HG03354 (cell line): ENCODE results near the gene GABRB1.

ENCODE experiments used
- ATAC-seq: cut with Tn5 transposase; IDR thresholded peaks from one replicate; pipeline ENCODE4 v1.9.1; 2021; ENCODE audit warnings: mild to moderate bottlenecking; ENCODE audit not compliant: unreplicated experiment, poor library complexity, severe bottlenecking

Gene GABRB1

GRCh38 chr4:47195706-47196105 lies 164.3 kb downstream of the GABRB1 start:
- no peak for ATAC-seq

GRCh38 chr4:47198791-47199190 lies 167.4 kb downstream of the GABRB1 start:
- no peak for ATAC-seq

GRCh38 chr4:47203593-47203992 lies 172.2 kb downstream of the GABRB1 start:
- no peak for ATAC-seq

- ATAC-seq, result no peak
Measured at GRCh38 chr4:47207555-47207954, 176.2 kb downstream of the GABRB1 start.

GRCh38 chr4:47209833-47210232 lies 178.5 kb downstream of the GABRB1 start:
- no peak for ATAC-seq

- no peak for ATAC-seq
Measured at GRCh38 chr4:47210828-47211227, 179.5 kb downstream of the GABRB1 start.

GRCh38 chr4:47213106-47213505 lies 181.7 kb downstream of the GABRB1 start:
- ATAC-seq, result no peak

- ATAC-seq, result no peak
Measured at GRCh38 chr4:47213539-47213938, 182.2 kb downstream of the GABRB1 start.

GRCh38 chr4:47213971-47214370 lies 182.6 kb downstream of the GABRB1 start:
- ATAC-seq, result no peak

- ATAC-seq, result no peak
Measured at GRCh38 chr4:47215759-47216158, 184.4 kb downstream of the GABRB1 start.

- no peak for ATAC-seq
Measured at GRCh38 chr4:47217291-47217690, 185.9 kb downstream of the GABRB1 start.

- ATAC-seq, result no peak
Measured at GRCh38 chr4:47217884-47218283, 186.5 kb downstream of the GABRB1 start.

- ATAC-seq, result no peak
Measured at GRCh38 chr4:47218631-47219030, 187.3 kb downstream of the GABRB1 start.

- ATAC-seq, result no peak
Measured at GRCh38 chr4:47219586-47219985, 188.2 kb downstream of the GABRB1 start.

- ATAC-seq, result no peak
Measured at GRCh38 chr4:47221721-47222120, 190.4 kb downstream of the GABRB1 start.

GRCh38 chr4:47222276-47222675 lies 190.9 kb downstream of the GABRB1 start:
- ATAC-seq, result no peak

- no peak for ATAC-seq
Measured at GRCh38 chr4:47224361-47224760, 193.0 kb downstream of the GABRB1 start.

- no peak for ATAC-seq
Measured at GRCh38 chr4:47235721-47236120, 204.4 kb downstream of the GABRB1 start.

GRCh38 chr4:47238667-47239066 lies 207.3 kb downstream of the GABRB1 start:
- ATAC-seq, result no peak

GRCh38 chr4:47239649-47240048 lies 208.3 kb downstream of the GABRB1 start:
- no peak for ATAC-seq

- ATAC-seq, result no peak
Measured at GRCh38 chr4:47251348-47252135, 220.2 kb downstream of the GABRB1 start.

GRCh38 chr4:47263721-47264120 lies 232.4 kb downstream of the GABRB1 start:
- no peak for ATAC-seq
